ENCODE results near the gene ZNF561.

GRCh38 chr19:9565900-9566705 lies 54.9 kb downstream of the ZNF561 start:
- TF ChIP-seq CTCF (IDR thresholded peaks at IDR 0.05) (no peak), EZH2 (IDR thresholded peaks at IDR 0.05; ENCODE audit: borderline replicate concordance, insufficient read depth, low read depth, low read length, poor library complexity, severe bottlenecking) (no peak)
